GM12892 (cell line): ENCODE data around the gene P4HB.

Experiments used
- POLR2A ChIP-seq: IDR thresholded peaks from 2 replicates; pipeline ENCODE4 v1.6.1; 2011; ENCODE audit warnings: low read depth, low read length, control low read depth
- POLR2AphosphoS5 ChIP-seq: IDR thresholded peaks from 2 replicates; pipeline ENCODE4 v1.6.1; 2011; ENCODE audit warnings: low read depth, low read length, control low read depth

DNA sequence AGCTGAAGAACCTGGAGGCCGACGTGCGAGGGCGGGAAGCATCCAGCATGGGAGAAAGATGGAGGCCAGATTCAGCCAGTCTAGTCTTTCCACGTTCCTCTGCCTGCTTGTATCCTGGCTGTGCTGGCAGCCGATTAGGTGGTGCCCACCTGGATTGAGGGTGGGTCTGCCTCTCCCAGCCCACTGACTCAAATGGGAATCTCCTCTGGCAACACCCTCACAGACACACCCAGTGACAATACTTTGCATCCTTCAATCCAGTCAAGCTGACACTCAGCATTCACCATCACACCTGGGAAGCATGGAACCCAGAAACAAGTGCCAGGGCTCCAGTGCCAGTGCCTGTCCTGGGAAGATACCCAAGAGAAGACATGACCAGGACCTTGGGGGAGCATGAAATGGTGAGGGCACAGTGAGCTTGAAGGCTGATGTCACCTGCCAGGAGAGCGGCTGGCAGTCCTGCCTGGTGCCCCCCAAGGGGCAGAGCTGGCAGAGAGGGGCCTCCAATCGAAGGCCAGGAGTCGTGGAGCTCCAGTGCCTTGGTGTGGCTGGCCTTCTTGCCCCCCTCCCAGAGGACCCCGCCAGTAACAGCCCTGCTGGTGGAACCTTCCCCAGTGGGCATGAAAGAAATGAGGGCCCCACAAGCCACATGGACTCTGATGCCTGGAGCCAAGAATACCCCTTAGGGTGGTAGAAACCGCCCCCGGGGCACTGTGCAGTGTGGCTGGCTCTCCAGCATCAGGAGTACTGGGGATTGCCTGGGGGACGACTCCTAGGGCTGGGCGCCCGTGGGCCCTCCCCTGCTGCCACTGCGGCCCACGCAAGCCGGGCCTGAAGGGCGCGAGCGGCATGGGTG lies 41.1 kb upstream of the P4HB start:
- TF ChIP-seq POLR2AphosphoS5 (no peak), POLR2A (no peak; the same call in 1 of the 2 replicates)
